Endothelial cell of umbilical vein (primary cell): Measurements from ENCODE around the gene CTTNBP2. TPM values are rescaled to one million over a fixed set of nuclear protein-coding genes. Genes with fewer than 3 reads are reported as not detected.

Source experiments
- BruUV-seq: library from RNA; stranded (reverse); fragments of 400-500 nt; replicated peaks from 2 replicates; lab custom pipeline; 2021; lab: Mats Ljungman, UMichigan
- CTCF ChIA-PET: fragments of 300-600, 350-600 bp; sonication (Branson Sonifier 250); formaldehyde crosslinking; loops from one replicate; lab custom pipeline; 2021; ENCODE audit warnings: antibody characterized with exemption, inconsistent platforms; lab: Charles Lee
- POLR2A ChIA-PET: fragments of 300-600, 350-600 bp; sonication (Branson Sonifier 250); formaldehyde crosslinking; loops from one replicate; lab custom pipeline; 2021; ENCODE audit warnings: antibody characterized with exemption, inconsistent platforms; lab: Charles Lee
- DNase-seq: peaks from one replicate; pipeline ENCODE4 v3.0.0-alpha.2; 2011; ENCODE audit warnings: low read depth, low spot score
- FAIRE-seq: peaks from 2 replicates; lab custom pipeline; 2011; peaks lifted over from hg19 to GRCh38; lab: Jason Lieb, UNC
- H2AFZ ChIP-seq: 2 replicates; pipeline ENCODE4 v1.6.0; 2012; ENCODE audit warnings: low read depth, low read length, control low read depth, inconsistent platforms
- H3K27ac ChIP-seq: 2 replicates; pipeline ENCODE4 v1.5.1; 2011; ENCODE audit warnings: low read depth, mild to moderate bottlenecking, control low read depth, low read length, moderate library complexity; ENCODE audit not compliant: insufficient read depth
- H3K27me3 ChIP-seq, 2 experiments: 2 replicates each; pipeline versions ENCODE4 v1.6.0 to v1.6.1; 2011; ENCODE audit warnings: low read length in 2 of 2, mixed read lengths in 1 of 2; ENCODE audit not compliant: control insufficient read depth in 2 of 2, insufficient read depth in 2 of 2
- H3K36me3 ChIP-seq, 2 experiments: 2 replicates in 1 of 2; 3 replicates in 1 of 2; pipeline ENCODE4 v1.5.1; 2011; ENCODE audit warnings: low read length in 2 of 2, mild to moderate bottlenecking in 1 of 2, moderate library complexity in 1 of 2; ENCODE audit not compliant: control insufficient read depth in 2 of 2, insufficient read depth in 2 of 2; ENCODE audit errors: extremely low read depth in 1 of 2
- H3K4me1 ChIP-seq: 3 replicates; pipeline ENCODE4 v1.5.1; 2011; ENCODE audit warnings: mild to moderate bottlenecking, low read length; ENCODE audit not compliant: control insufficient read depth, insufficient read depth; ENCODE audit errors: extremely low read depth
- H3K4me2 ChIP-seq: 2 replicates; pipeline ENCODE4 v1.6.1; 2011; ENCODE audit warnings: low read length, control low read depth, mixed read lengths; ENCODE audit not compliant: insufficient read depth
- H3K4me3 ChIP-seq, 3 experiments: fragments of 200-600 bp in 1 of 3; sonication (generic), shearing (Covaris generic) in 1 of 3; replicated peaks in 1 of 3; 2 replicates each; pipeline ENCODE4 v1.5.1; 2011 to 2016; ENCODE audit warnings: control low read depth in 3 of 3, low read length in 3 of 3, mild to moderate bottlenecking in 2 of 3, inconsistent platforms in 1 of 3, low read depth in 1 of 3, moderate library complexity in 1 of 3; ENCODE audit not compliant: insufficient read depth in 1 of 3
- H3K79me2 ChIP-seq: 2 replicates; pipeline ENCODE4 v1.6.0; 2012; ENCODE audit warnings: low read length, inconsistent platforms; ENCODE audit not compliant: control insufficient read depth, insufficient read depth
- H3K9ac ChIP-seq: replicated peaks from 2 replicates; pipeline ENCODE3; 2011; ENCODE audit warnings: low read length, control low read depth; ENCODE audit not compliant: insufficient read depth; ENCODE audit errors: extremely low read depth
- H3K9me1 ChIP-seq: replicated peaks from 3 replicates; pipeline ENCODE4 v1.6.0; 2011; ENCODE audit warnings: mild to moderate bottlenecking, low read length; ENCODE audit not compliant: control insufficient read depth, insufficient read depth; ENCODE audit errors: extremely low read depth
- H3K9me3 ChIP-seq: replicated peaks from 2 replicates; pipeline ENCODE4 v1.5.1; 2012; ENCODE audit warnings: low read length, inconsistent platforms; ENCODE audit not compliant: control insufficient read depth, insufficient read depth
- H4K20me1 ChIP-seq: replicated peaks from 2 replicates; pipeline ENCODE3; 2011; ENCODE audit warnings: mild to moderate bottlenecking, low read length; ENCODE audit not compliant: control insufficient read depth, insufficient read depth; ENCODE audit errors: extremely low read depth
- CTCF ChIP-seq, 2 donors: IDR thresholded peaks; 1 replicate in 1 of 2; 2 replicates in 1 of 2; pipeline ENCODE4 v1.5.1; 2011; ENCODE audit warnings: low read length in 2 of 2, mild to moderate bottlenecking in 2 of 2, moderate library complexity in 2 of 2, control low read depth in 1 of 2, inconsistent platforms in 1 of 2, low read depth in 1 of 2; ENCODE audit not compliant: insufficient read depth in 1 of 2; ENCODE audit errors: extremely low read depth in 1 of 2
- EZH2 ChIP-seq: IDR thresholded peaks from 2 replicates; pipeline ENCODE4 v1.6.1; 2012; ENCODE audit warnings: borderline replicate concordance, low read depth, mild to moderate bottlenecking, moderate library complexity, low read length, inconsistent platforms; ENCODE audit not compliant: severe bottlenecking
- FOS ChIP-seq: IDR thresholded peaks from 2 replicates; pipeline ENCODE4 v1.6.1; 2011; ENCODE audit warnings: mild to moderate bottlenecking, low read length, moderate library complexity, borderline replicate concordance; ENCODE audit not compliant: insufficient read depth
- GATA2 ChIP-seq: IDR thresholded peaks from 2 replicates; pipeline ENCODE4 v1.7.0; 2011; ENCODE audit warnings: low read depth, mild to moderate bottlenecking, moderate library complexity, mixed read lengths, low read length; ENCODE audit not compliant: insufficient read length, insufficient read depth
- JUN ChIP-seq: IDR thresholded peaks from 2 replicates; pipeline ENCODE4 v1.6.1; 2011; ENCODE audit warnings: borderline replicate concordance, low read depth; ENCODE audit not compliant: insufficient read length, insufficient read depth
- MAX ChIP-seq: IDR thresholded peaks from 2 replicates; pipeline ENCODE4 v1.6.1; 2011; ENCODE audit not compliant: insufficient read depth, insufficient read length
- MYC ChIP-seq: IDR thresholded peaks from one replicate; pipeline ENCODE4 v1.6.1; 2011; ENCODE audit warnings: mild to moderate bottlenecking, low read depth, low read length
- POLR2A ChIP-seq: IDR thresholded peaks from 2 replicates; pipeline ENCODE4 v1.6.1; 2012; ENCODE audit warnings: low read depth, mild to moderate bottlenecking, control low read depth, low read length
- POLR2AphosphoS5 ChIP-seq: IDR thresholded peaks from 2 replicates; pipeline ENCODE4 v1.6.1; 2012; ENCODE audit warnings: low read depth, mild to moderate bottlenecking, control low read depth, low read length, moderate library complexity; ENCODE audit not compliant: insufficient read depth
- dilution Hi-C: fragments of 300-500 bp; cut with MboI; formaldehyde crosslinking; loops from one replicate; pipeline ENCODE4 v1.15.0; 2019; ENCODE audit warnings: low sequenced_read_pairs; ENCODE audit not compliant: extremely low pct_ligation_motif_present
- intact Hi-C: fragments of 100-400 bp; cut with micrococcal nuclease; formaldehyde crosslinking; loops from one replicate; pipeline ENCODE4 v1.10.0; 2022
- polyA plus RNA-seq, 4 experiments: library from polyadenylated mRNA; depleted of rRNA in 3 of 4; stranded (reverse) in 3 of 4; unstranded in 1 of 4; fragments of >200 nt; gene quantifications; 2 replicates each; pipeline versions ENCODE4 v1.2.1 to v1.2.3, GENCODE V29; 2011 to 2012; ENCODE audit warnings: missing spikeins in 1 of 4
- total RNA-seq: library from RNA; stranded (reverse); gene quantifications from 2 replicates; pipeline ENCODE4 v1.2.3, GENCODE V29; 2021

CTTNBP2 gene
- total and polyA plus RNA-seq, 2 donors (not counting 3 experiments of a cell fraction or from before 2014, with no cell fraction given): 0.08 to 0.35 TPM

- dilution Hi-C loops (no loop called here), intact Hi-C loops (no loop called here)
- TF ChIP-seq JUN (no peak), POLR2AphosphoS5 (no peak), EZH2 (no peak), CTCF (IDR thresholded peaks at IDR 0.05; ENCODE audit: extremely low read depth in 1 of 2, insufficient read depth in 1 of 2, low read depth in 1 of 2, low read length in 2 of 2) (no peak), MYC (no peak), GATA2 (no peak), MAX (no peak), POLR2A (no peak), FOS (no peak)
- no peak overlapping the region for H3K27ac ChIP-seq
- H2AFZ ChIP-seq: no peak overlapping the region
- peaks cover 0 to 3% of the 10 kb centered on the region in 2 experiments for H3K27me3 ChIP-seq
- no peak for DNase-seq
- no peak overlapping the region for H3K9ac ChIP-seq
- H3K4me1 ChIP-seq: peaks cover 2% of the 10 kb centered on the region
- no peaks in the 10 kb centered on the region for H3K9me3 ChIP-seq
- H3K79me2 ChIP-seq: no peaks in the 10 kb centered on the region
- no peak for FAIRE-seq
- CTCF ChIA-PET: no interaction called here
- H3K9me1 ChIP-seq: no peaks in the 10 kb centered on the region
- POLR2A ChIA-PET: no interaction called here
- H3K4me3 ChIP-seq: no peak overlapping the region
- BruUV-seq: no TSS peak
- H4K20me1 ChIP-seq: no peaks in the 10 kb centered on the region
- no peak overlapping the region for H3K4me2 ChIP-seq
- H3K36me3 ChIP-seq: no peaks in the 10 kb centered on the region
These were observed 61.5 kb downstream of the CTTNBP2 start for GRCh38 chr7:117811696-117812095.
